ENCODE measurements around the gene CIPC.

DNA sequence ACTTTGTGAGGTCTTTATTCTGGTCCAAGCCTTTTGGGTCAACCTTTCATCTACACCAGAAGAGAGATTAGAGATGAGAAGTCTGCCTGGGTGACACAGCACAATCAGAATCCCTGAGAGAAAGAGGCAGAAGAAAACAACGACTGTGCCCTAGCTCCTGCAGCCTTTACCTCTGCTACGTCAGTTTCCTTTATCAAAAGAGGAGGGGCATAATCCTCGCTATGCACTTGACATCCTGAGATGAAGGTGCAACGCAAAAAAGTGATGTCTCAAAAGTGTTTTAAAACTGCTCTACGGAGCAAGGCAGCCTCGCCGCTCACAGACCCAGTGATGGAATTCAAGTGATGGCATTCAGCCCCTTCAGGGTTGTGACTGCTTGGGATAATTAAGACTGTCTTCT, 21.8 kb downstream of the CIPC start:
- TF ChIP-seq, protein P1, sequence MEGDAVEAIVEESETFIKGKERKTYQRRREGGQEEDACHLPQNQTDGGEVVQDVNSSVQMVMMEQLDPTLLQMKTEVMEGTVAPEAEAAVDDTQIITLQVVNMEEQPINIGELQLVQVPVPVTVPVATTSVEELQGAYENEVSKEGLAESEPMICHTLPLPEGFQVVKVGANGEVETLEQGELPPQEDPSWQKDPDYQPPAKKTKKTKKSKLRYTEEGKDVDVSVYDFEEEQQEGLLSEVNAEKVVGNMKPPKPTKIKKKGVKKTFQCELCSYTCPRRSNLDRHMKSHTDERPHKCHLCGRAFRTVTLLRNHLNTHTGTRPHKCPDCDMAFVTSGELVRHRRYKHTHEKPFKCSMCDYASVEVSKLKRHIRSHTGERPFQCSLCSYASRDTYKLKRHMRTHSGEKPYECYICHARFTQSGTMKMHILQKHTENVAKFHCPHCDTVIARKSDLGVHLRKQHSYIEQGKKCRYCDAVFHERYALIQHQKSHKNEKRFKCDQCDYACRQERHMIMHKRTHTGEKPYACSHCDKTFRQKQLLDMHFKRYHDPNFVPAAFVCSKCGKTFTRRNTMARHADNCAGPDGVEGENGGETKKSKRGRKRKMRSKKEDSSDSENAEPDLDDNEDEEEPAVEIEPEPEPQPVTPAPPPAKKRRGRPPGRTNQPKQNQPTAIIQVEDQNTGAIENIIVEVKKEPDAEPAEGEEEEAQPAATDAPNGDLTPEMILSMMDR (IDR thresholded peaks at IDR 0.05; ENCODE audit: insufficient read depth, low read length, poor library complexity, severe bottlenecking): no peak
- TF ChIP-seq EZH2phosphoT487 (conservative IDR thresholded peaks at IDR 0.05; ENCODE audit: low read length): no peak

All from SU-DHL-6 (cell line).